ENCODE results near the gene TXNL4B.

Gene TXNL4B

DNA sequence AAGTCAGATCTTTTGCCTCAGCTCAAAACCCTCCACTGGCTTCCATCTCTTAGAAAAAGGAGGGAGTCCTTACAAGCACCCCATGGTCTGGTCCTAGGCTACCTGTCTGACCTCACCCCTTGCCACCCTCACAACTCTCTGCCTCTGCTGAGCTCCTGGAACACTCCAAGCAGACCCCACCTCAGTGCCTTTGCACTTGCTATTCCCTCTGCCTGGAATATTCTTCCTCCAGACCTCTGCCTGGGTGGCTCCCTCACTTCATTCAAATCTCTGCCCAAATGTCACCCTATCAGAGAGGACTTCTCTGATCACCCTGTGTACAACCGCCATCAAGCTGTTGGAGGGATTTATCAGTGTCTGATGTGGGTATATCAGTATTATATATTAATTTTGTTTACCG, 41.1 kb upstream of the TXNL4B start:
- no peak overlapping the region for H3K4me3 ChIP-seq (ENCODE audit: low read depth, low read length)
- DNase-seq (ENCODE audit: low read depth): no peak
- TF ChIP-seq, protein P1, sequence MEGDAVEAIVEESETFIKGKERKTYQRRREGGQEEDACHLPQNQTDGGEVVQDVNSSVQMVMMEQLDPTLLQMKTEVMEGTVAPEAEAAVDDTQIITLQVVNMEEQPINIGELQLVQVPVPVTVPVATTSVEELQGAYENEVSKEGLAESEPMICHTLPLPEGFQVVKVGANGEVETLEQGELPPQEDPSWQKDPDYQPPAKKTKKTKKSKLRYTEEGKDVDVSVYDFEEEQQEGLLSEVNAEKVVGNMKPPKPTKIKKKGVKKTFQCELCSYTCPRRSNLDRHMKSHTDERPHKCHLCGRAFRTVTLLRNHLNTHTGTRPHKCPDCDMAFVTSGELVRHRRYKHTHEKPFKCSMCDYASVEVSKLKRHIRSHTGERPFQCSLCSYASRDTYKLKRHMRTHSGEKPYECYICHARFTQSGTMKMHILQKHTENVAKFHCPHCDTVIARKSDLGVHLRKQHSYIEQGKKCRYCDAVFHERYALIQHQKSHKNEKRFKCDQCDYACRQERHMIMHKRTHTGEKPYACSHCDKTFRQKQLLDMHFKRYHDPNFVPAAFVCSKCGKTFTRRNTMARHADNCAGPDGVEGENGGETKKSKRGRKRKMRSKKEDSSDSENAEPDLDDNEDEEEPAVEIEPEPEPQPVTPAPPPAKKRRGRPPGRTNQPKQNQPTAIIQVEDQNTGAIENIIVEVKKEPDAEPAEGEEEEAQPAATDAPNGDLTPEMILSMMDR (IDR thresholded peaks at IDR 0.05; ENCODE audit: low read depth, low read length): no peak

DNA sequence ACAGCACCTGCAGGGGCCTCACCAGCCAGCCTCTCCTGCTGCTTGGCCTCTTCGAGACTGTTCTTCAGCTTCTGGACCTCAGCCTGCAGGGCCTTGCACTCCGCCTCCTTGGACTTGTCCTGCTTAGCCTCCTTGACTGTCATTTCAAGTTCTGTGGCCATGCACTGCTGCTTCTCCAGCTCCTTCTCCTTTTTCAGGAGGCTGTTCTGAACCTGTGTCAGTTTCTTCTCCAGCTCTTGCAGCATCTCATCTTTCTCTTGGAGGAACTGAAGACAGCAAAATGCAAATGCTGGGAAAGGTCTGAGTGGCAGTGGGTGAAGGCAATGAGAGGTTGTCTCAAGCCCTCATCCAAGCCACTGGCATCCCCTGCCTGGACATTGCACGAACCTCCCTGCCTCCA, 39.3 kb upstream of the TXNL4B start:
- no peak for DNase-seq (ENCODE audit: low read depth)
- TF ChIP-seq, protein P1 (IDR thresholded peaks at IDR 0.05; ENCODE audit: low read depth, low read length): no peak
- TF ChIP-seq POLR2A (IDR thresholded peaks at IDR 0.05; ENCODE audit: extremely low read depth, insufficient read length) (no peak), MYC (IDR thresholded peaks at IDR 0.05; ENCODE audit: low read depth, low read length) (no peak)
- TF ChIP-seq, protein P2, sequence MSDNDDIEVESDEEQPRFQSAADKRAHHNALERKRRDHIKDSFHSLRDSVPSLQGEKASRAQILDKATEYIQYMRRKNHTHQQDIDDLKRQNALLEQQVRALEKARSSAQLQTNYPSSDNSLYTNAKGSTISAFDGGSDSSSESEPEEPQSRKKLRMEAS (IDR thresholded peaks at IDR 0.05; ENCODE audit: low read depth, low read length): no peak
- H3K4me3 ChIP-seq (ENCODE audit: low read depth, low read length): no peak overlapping the region

DNA sequence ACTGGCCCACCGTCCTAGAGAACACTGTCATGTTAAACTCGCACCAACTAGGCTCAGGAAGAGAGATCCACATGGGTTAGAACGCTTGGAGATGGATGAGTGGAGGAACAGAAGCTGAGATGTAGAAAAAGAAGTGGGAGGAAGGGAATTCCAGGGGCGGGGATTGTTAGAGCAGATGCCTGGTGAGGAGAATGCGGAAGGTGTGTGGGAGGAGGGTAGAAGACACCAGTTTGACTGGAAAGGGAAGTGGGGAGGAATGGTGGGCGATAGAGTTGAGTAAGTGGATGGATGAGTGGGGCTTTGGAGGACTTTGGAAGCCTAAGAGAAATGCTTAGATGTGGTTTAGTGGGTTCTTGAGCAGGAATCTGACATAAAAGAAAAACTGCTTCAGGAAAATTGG, 37.6 kb upstream of the TXNL4B start:
- no peak for DNase-seq (ENCODE audit: low read depth)
- TF ChIP-seq, protein P2 (IDR thresholded peaks at IDR 0.05; ENCODE audit: low read depth, low read length): no peak
- no peak for TF ChIP-seq MYC (IDR thresholded peaks at IDR 0.05; ENCODE audit: low read depth, low read length)
- TF ChIP-seq, protein P1 (IDR thresholded peaks at IDR 0.05; ENCODE audit: low read depth, low read length): no peak
- no peak overlapping the region for H3K4me3 ChIP-seq (ENCODE audit: low read depth, low read length)

DNA sequence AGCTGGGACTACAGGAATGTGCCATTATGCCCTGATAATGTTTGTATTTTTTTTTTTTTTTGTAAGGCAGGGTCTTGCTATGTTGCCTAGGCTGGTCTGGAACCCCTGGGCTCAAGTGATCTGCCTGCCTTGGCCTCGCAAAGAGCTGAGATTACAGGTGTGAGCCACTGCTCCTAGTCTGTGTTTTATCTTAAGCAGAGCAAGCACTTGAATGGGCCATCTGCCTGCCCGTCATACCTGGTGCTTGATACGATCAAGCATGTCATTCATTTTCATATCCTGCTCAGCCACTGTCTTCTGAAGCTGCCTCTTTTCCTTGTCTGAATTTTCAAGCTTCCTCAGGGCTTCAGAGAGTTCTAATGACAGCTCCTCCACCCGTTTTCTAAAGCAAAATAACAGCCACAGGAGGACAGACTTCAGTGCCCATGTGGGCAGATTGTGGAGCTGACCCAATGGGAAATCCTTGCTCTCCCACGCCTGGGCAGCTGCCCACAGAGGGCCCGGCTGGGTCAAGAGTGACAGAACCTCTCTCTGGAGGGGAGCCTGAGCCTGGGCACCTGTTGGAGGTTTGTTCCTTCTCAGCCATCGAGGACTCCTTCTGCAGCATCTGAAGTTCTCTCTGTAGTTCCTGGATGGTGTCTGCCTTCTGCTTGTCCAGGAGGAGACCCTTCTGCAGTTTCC, 36.7 kb upstream of the TXNL4B start:
- no peak overlapping the region for H3K4me3 ChIP-seq (ENCODE audit: low read depth, low read length)
- TF ChIP-seq POLR2A (IDR thresholded peaks at IDR 0.05; ENCODE audit: extremely low read depth, insufficient read length): no peak
- TF ChIP-seq, protein P2 (IDR thresholded peaks at IDR 0.05; ENCODE audit: low read depth, low read length): no peak
- no peak for DNase-seq (ENCODE audit: low read depth)

DNA sequence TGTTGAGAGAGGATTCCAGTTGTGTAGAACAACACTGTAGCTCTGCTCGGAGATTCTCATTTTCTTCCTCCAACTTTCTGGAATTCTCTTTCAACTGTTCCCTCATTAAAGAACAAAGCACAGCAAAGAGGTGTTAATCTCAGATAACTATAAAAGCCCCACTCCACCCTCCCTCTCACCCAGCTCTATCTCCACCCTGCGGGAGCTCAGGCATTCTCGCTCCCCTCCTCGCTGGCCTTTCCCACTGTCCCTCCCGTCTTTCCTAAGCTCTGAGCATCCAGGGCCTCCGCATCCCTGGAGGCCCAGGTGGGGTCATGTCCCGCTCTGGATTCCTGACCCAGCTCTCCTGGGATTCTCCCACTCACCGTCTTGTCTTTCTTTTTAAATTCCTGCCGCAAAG, 35.3 kb upstream of the TXNL4B start:
- no peak for TF ChIP-seq MYC (IDR thresholded peaks at IDR 0.05; ENCODE audit: low read depth, low read length)
- TF ChIP-seq, protein P2 (IDR thresholded peaks at IDR 0.05; ENCODE audit: low read depth, low read length): no peak
- no peak for TF ChIP-seq POLR2A (IDR thresholded peaks at IDR 0.05; ENCODE audit: extremely low read depth, insufficient read length)
- TF ChIP-seq, protein P1 (IDR thresholded peaks at IDR 0.05; ENCODE audit: low read depth, low read length): no peak
- DNase-seq (ENCODE audit: low read depth): no peak

DNA sequence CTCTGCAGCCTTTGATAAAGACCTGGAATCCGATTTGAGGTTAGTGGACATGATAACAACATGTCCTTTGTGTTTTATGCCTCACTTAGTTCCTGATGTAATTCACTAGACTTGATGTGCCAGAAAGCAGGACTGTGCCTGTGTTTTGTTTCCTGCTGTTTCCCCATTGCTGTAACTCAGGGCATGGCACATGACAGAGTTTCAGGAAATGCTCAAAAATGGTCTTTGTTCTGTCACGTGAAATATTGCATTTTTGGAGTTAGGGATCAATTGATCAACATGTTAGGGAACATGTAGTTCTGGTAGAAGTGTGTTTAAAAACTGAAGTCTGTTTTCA, 33.0 kb upstream of the TXNL4B start:
- TF ChIP-seq, protein P1 (IDR thresholded peaks at IDR 0.05; ENCODE audit: low read depth, low read length): no peak
- no peak overlapping the region for H3K4me3 ChIP-seq (ENCODE audit: low read depth, low read length)
- no peak for DNase-seq (ENCODE audit: low read depth)

More for the DNA sequence above, 35.3 kb upstream of the TXNL4B start:
- H3K4me3 ChIP-seq (ENCODE audit: low read depth, low read length): no peak overlapping the region
